Panc1 (cell line): ENCODE results near the gene EIF3B.

Source experiments
- POLR2AphosphoS5 ChIP-seq: IDR thresholded peaks from 2 replicates; pipeline ENCODE4 v1.6.1; 2012; ENCODE audit warnings: mild to moderate bottlenecking, low read depth, low read length, moderate library complexity
- TF ChIP-seq, protein P1 (sequence below): fragments of 450-650 bp; IDR thresholded peaks from 2 replicates; pipeline ENCODE4 v1.5.1; 2017; ENCODE audit warnings: mild to moderate bottlenecking

- no peak for TF ChIP-seq POLR2AphosphoS5
- TF ChIP-seq, protein P1, sequence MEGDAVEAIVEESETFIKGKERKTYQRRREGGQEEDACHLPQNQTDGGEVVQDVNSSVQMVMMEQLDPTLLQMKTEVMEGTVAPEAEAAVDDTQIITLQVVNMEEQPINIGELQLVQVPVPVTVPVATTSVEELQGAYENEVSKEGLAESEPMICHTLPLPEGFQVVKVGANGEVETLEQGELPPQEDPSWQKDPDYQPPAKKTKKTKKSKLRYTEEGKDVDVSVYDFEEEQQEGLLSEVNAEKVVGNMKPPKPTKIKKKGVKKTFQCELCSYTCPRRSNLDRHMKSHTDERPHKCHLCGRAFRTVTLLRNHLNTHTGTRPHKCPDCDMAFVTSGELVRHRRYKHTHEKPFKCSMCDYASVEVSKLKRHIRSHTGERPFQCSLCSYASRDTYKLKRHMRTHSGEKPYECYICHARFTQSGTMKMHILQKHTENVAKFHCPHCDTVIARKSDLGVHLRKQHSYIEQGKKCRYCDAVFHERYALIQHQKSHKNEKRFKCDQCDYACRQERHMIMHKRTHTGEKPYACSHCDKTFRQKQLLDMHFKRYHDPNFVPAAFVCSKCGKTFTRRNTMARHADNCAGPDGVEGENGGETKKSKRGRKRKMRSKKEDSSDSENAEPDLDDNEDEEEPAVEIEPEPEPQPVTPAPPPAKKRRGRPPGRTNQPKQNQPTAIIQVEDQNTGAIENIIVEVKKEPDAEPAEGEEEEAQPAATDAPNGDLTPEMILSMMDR, result no peak
Observed at GRCh38 chr7:2371329-2371728, 16.7 kb downstream of the EIF3B start.
